Measurements from ENCODE around the gene ACTN2. TPM values are rescaled to one million over a fixed set of nuclear protein-coding genes. Genes with fewer than 3 reads are reported as not detected.

Gene ACTN2
- total and polyA plus RNA-seq, 3 donors from 2014 or later = 27.0 to 54.9 (median 39.8) TPM

GRCh38 chr1:236688705-236689104 lies 2.4 kb downstream of the ACTN2 start:
- H3K27ac ChIP-seq = no peak overlapping the region
- DNase-seq = no peak
- TF ChIP-seq CTCF (IDR thresholded peaks at IDR 0.05) = no peak
- TF ChIP-seq POLR2A (IDR thresholded peaks at IDR 0.05) = no peak
- 88 to 94% methylated on average over 4 of the region's 4 CpGs for WGBS, 2 donors
- no peaks in the 10 kb centered on the region for H3K9me3 ChIP-seq
- intact Hi-C loops (cut with DNase I; ENCODE audit: low total_unique reads) = no loop called here
- H3K4me3 ChIP-seq = no peak overlapping the region
- H3K27me3 ChIP-seq = no peaks in the 10 kb centered on the region
- H3K36me3 ChIP-seq (ENCODE audit: low read depth, missing control alignments) = no peaks in the 10 kb centered on the region
- peaks cover 7% of the 10 kb centered on the region for H3K4me1 ChIP-seq

- 62 to 70% methylated on average over 11 of the region's 11 CpGs for WGBS, 2 donors
- Histone ChIP-seq H3K9me3 (no peaks in the 10 kb centered on the region), H3K4me3 (no peak overlapping the region), H3K27ac (no peak overlapping the region), H3K27me3 (no peaks in the 10 kb centered on the region), H3K36me3 (ENCODE audit: low read depth, missing control alignments) (no peaks in the 10 kb centered on the region), H3K4me1 (peaks cover 9% of the 10 kb centered on the region)
- TF ChIP-seq POLR2A (IDR thresholded peaks at IDR 0.05) = no peak
- no peak for TF ChIP-seq CTCF (IDR thresholded peaks at IDR 0.05)
- no peak for DNase-seq
- intact Hi-C loops (cut with DNase I; ENCODE audit: low total_unique reads) = no loop called here
Observed at GRCh38 chr1:236689713-236690569, 3.6 kb downstream of the ACTN2 start.

GRCh38 chr1:236691348-236691747 lies 5.0 kb downstream of the ACTN2 start:
- H3K4me1 ChIP-seq = peaks cover 9% of the 10 kb centered on the region
- no peaks in the 10 kb centered on the region for H3K9me3 ChIP-seq
- TF ChIP-seq CTCF (IDR thresholded peaks at IDR 0.05) (no peak), POLR2A (IDR thresholded peaks at IDR 0.05) (no peak)
- no peak overlapping the region for H3K27ac ChIP-seq
- 92 to 95% methylated on average over 5 of the region's 5 CpGs for WGBS, 2 donors
- no peaks in the 10 kb centered on the region for H3K36me3 ChIP-seq (ENCODE audit: low read depth, missing control alignments)
- H3K4me3 ChIP-seq = no peak overlapping the region
- no peak for DNase-seq
- no peaks in the 10 kb centered on the region for H3K27me3 ChIP-seq
- intact Hi-C loops (cut with DNase I; ENCODE audit: low total_unique reads) = no loop called here

- peaks cover 6% of the 10 kb centered on the region for H3K4me1 ChIP-seq
- no peak overlapping the region for H3K27ac ChIP-seq
- H3K4me3 ChIP-seq = no peak overlapping the region
- no peaks in the 10 kb centered on the region for H3K27me3 ChIP-seq
- TF ChIP-seq POLR2A (IDR thresholded peaks at IDR 0.05) (no peak), CTCF (IDR thresholded peaks at IDR 0.05) (no peak)
- 77 to 83% methylated on average over 3 of the region's 3 CpGs for WGBS, 2 donors
- intact Hi-C loops (cut with DNase I; ENCODE audit: low total_unique reads) = no loop called here
- DNase-seq = no peak
- H3K9me3 ChIP-seq = no peaks in the 10 kb centered on the region
- H3K36me3 ChIP-seq (ENCODE audit: low read depth, missing control alignments) = no peaks in the 10 kb centered on the region
Observed at GRCh38 chr1:236692128-236692527, 5.8 kb downstream of the ACTN2 start.

GRCh38 chr1:236692742-236693141 lies 6.4 kb downstream of the ACTN2 start:
- Histone ChIP-seq H3K4me3 (no peak overlapping the region), H3K27me3 (no peaks in the 10 kb centered on the region), H3K36me3 (ENCODE audit: low read depth, missing control alignments) (no peaks in the 10 kb centered on the region), H3K9me3 (no peaks in the 10 kb centered on the region), H3K4me1 (peaks cover 3% of the 10 kb centered on the region), H3K27ac (no peak overlapping the region)
- TF ChIP-seq POLR2A (IDR thresholded peaks at IDR 0.05) (no peak), CTCF (IDR thresholded peaks at IDR 0.05) (no peak)
- DNase-seq = no peak
- 38 to 58% methylated on average over 10 of the region's 10 CpGs for WGBS, 2 donors
- intact Hi-C loops (cut with DNase I; ENCODE audit: low total_unique reads) = no loop called here

All from testis (tissue), 3 donors.